ENCODE data around the gene RBM26.

Gene RBM26, protein sequence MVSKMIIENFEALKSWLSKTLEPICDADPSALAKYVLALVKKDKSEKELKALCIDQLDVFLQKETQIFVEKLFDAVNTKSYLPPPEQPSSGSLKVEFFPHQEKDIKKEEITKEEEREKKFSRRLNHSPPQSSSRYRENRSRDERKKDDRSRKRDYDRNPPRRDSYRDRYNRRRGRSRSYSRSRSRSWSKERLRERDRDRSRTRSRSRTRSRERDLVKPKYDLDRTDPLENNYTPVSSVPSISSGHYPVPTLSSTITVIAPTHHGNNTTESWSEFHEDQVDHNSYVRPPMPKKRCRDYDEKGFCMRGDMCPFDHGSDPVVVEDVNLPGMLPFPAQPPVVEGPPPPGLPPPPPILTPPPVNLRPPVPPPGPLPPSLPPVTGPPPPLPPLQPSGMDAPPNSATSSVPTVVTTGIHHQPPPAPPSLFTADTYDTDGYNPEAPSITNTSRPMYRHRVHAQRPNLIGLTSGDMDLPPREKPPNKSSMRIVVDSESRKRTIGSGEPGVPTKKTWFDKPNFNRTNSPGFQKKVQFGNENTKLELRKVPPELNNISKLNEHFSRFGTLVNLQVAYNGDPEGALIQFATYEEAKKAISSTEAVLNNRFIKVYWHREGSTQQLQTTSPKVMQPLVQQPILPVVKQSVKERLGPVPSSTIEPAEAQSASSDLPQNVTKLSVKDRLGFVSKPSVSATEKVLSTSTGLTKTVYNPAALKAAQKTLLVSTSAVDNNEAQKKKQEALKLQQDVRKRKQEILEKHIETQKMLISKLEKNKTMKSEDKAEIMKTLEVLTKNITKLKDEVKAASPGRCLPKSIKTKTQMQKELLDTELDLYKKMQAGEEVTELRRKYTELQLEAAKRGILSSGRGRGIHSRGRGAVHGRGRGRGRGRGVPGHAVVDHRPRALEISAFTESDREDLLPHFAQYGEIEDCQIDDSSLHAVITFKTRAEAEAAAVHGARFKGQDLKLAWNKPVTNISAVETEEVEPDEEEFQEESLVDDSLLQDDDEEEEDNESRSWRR

DNA sequence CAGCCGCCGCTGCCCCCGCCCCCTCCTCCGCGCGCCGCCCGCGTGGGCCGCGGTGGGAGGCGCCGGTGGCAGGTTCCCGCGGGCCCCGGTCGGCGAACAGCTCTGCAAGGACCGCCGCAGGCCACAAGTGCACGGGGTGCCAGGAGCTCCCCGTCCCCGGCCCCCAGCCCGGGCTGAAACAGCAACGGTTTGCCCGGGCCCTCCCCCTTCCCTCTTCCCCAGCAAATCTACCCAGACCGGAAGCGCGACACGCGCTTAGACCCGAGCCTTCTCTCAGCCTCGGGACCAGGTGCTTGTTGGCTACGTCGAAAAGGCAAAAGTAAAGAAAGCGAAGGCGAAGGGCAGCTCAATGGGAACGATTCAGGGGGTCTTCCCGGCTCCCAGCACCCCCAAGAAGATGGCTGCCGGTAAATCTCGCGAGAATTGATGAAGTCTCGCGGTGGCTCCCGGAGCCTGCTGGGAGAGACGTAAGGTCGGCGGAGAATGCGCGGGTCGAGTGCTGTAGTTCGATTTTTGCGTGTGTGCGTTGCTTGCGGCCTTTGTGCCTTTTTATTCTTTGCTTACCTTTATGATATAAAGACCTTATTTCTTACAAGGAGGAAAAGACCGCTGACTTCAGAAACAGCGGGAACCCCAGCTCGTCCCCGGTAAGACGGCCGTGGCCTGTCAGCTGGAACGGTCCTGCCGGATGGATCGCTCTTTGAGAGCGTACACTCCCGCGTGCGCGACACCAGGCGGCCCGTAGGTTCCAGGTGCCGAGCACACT is at the start of gene RBM26:
RBM26 (minus strand) TSS at position 425 of the 766 bp plus-strand sequence. CDS start 481 bp downstream, outside the sequence.
- peak; percentile 87 for DNase-seq (ENCODE audit: low read depth)

DNA sequence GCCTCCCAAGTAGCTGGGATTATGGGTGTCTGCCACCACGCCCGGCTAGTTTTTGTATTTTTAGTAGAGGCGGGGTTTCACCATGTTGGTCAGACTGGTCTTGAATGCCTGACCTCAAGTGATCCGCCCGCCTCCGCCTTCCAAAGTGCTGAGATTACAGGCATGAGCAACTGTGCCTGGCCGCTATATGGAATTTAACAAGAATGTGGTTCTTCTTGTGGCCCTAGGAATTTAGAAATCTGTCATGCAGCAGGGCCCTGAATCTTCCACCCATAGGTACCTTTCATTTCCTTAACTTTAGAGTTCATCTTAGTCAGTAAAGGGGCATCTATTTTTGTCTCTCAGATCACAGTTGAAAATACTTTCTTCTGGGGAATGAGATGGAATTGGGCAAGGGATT is 49.3 kb upstream of the RBM26 start:
- no peak for DNase-seq (ENCODE audit: low read depth)

DNA sequence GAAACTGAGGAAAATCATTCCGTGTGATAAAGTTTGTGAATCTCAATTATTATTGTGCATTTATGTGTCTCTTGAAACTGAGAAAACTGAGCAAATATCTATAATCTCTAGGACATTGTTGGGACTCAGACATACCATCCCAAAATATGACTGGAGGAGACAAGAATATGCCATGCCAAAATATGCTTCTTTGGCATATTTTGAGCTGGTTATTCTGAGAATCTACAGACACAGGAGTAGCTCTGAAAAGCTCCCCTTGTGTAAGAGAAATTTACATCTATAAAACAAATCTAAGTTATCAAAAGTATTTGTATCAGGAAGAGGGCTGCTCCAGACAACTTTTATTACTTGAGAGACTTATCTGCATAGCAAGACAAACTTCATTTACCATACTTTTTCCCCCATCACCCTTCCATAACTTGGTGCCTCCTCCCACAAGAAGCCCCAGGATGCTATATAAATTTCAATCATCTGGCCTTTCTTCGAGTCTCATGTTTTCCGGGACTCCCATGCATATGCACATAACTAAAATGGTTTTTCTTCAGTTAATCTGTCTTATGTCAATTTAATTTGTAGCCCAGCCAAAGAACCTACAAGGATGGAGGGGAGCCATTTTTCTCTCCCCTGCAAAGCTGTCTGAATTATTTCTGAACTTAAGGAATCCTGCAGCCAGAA is 46.3 kb upstream of the RBM26 start:
- DNase-seq (ENCODE audit: low read depth), result no peak

DNA sequence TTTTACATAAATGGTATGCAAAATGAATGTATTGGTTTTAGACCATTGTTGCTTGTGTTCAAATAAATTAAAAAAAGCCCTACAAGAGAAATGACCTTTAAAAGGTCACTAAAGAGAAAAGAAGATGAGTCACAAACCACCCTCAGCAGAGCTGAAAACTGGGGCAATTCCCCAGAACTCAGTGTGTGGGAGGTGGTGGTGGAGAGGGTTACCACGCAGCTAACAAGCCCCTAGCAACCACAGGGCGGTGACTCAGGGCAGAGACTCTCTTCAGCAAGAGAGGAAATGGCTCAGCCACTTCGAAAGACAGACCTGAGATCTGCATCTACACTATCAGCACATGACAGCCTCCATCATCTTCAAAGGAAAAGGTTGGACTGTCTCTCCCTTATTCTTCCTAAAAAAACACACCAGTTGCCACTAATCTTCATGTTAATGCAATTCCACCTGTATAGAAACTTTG is 45.5 kb upstream of the RBM26 start:
- DNase-seq (ENCODE audit: low read depth), result peak; percentile 89

DNA sequence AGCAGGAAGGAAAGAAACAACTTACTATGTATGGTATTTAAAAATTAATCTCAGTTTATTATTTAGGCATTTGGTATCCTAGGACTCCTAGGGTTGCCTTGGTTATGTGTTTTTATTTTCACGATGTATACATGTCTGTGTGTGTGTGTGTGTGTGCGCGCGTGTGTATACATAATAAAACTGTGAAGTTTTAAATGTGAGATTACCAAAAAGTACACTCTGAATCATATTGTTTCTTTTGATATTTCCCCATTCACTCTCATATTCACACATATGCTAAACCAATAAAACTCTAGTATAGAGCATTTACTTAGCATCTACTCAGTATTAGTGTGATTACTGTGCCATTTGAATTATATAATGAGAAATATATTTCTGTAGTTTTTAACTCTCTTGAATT is 44.1 kb upstream of the RBM26 start:
- peak; percentile 18 for DNase-seq (ENCODE audit: low read depth)

DNA sequence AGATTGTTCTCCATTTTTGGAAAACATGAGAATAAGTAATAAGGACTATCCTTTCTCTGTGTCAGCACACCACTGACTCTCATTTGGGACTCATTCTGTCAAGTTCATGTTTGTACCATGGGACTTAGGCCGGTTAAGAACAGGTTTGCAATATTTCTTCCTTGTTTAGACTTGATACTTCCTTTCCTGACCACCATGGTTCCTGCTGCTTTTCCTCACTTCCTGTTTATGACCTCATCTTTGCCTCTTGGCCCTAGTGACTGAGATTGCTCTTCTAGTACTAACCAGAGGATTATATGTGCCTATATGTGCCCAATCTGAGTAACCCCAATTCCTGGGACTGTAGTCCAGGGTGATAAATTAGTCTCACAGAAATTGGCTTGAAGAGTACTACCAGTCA is 42.4 kb upstream of the RBM26 start:
- DNase-seq (ENCODE audit: low read depth), result no peak

DNA sequence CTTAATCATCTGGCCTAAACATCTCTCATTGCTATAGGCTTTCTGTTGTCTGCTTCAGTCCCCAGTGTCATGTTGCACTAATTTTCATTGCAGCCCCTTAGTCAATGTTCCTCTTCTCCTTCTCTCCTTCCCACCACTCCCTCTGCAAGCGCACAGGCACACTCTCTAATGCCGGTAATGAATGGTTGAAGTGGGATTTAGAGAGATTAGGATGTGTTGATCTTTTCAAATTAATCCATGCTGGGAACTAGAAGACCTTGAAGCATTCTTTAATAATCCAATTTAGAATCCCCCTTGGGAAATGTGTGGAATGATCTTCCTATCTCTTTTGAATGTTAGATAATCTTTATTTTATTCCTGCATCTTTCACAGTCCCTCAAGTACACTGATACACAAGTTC is 41.7 kb upstream of the RBM26 start:
- no peak for DNase-seq (ENCODE audit: low read depth)

DNA sequence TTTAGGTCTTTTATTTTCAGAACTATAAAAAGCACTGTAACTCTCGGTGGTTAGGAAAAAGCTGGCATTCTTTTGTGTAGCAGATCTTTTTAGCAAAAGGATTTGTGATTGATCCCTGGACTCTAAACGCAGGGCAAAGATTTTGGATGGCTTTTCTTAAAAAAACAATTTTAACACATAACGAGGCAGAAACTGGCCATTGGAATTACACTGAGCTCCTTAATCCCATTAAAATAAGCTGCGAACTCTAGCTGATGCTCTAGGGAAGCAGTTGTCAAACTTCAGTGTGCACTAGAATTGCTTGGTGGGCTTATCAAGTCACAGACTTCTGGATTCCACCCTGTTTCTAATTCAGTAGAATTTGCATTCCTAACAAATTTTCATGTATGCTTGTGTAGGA is 41.1 kb upstream of the RBM26 start:
- DNase-seq (ENCODE audit: low read depth), result no peak

DNA sequence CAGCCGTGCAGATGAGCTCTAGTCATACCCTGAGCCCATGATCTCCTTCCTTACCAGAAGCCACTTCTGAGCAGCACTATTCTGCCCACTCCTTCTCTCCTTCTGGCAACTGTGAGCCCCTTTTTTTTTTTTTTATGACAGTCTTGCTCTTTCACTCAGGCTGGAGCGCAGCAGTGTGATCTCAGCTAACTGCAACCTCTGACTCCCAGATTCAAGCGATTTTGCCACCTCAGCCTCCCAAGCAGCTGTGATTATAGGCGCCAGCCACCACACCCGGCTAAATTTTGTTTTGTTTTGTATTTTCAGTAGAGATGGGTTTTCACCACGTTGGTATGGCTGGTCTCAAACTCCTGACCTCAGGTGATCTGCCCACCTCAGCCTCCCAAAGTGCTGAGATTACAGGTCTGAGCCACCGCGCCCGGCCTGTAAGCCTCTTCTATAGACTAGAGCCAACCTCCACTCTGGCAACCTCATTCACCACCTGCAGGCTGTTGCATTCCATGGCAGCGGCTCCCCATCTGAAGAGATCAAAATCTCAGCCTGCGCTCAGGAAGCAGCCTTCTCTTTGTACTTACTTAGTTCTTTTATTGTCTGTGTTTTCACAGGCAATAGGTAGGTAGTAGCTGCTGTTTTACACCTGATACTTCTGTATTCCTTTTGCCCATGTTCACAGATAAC is 40.1 kb upstream of the RBM26 start:
- peak; percentile 19 for DNase-seq (ENCODE audit: low read depth)

DNA sequence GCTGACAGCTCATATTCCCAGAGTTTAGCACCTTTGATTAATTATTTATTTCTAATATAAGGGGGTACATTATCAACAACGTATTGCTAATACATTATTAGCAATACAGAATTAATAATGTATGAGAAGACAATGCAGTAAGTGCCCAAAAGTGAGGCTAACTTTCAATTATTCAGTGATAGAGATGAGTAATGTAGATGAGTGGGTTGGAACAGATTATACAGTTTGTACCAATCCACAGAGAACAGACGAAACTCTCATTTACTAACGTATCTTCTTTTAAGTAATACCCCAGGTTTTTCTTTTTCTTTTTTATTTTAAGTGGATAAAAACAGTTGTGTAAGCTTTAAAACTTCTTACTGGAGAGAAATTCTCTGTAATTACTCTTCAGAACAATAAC is 36.7 kb upstream of the RBM26 start:
- no peak for DNase-seq (ENCODE audit: low read depth)

DNA sequence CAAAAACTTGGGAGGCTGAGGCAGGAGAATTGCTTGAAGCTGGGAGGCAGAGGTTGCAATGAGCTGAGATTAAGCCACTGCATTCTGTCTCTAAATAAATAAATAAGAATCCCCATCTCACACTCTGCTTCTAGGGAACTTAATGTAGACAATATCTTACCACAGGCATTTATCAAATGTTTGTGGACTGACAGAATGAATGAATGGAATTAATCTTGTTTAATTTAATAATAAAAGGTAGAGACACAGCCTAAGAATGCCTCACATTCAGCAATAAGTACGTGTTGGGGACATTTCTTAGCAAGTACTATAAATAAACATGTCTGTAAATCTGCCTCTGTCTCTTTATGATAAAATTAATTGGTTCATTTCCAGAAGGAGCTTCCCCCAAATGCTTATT is 36.2 kb upstream of the RBM26 start:
- DNase-seq (ENCODE audit: low read depth), result no peak

DNA sequence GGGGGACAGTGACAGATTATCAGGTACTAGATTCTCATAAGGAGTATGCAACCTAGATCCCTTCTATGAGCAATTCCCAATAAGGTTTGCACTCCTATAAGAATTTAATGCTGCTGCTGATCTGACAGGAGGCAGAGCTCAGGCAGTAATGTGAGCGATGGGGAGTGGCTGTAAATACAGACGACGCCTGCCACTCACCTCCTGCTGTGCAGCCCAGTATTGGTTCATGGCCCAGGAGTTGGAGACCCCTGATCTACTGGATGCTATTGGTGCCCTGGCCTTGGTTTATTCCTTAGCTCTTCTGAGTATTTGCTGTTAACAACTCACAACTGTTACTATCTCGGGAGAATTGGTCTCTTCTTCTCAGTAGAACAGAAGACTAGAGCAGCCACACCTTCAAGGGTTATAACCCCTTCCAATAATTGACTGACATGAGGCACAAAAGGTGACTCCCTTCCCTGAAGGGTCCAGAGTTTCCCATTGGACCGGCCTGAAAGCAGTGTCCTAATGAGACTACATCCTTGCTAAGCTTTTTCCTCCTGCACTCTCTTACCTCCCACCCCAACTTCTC is 35.0 kb upstream of the RBM26 start:
- DNase-seq (ENCODE audit: low read depth), result no peak

DNA sequence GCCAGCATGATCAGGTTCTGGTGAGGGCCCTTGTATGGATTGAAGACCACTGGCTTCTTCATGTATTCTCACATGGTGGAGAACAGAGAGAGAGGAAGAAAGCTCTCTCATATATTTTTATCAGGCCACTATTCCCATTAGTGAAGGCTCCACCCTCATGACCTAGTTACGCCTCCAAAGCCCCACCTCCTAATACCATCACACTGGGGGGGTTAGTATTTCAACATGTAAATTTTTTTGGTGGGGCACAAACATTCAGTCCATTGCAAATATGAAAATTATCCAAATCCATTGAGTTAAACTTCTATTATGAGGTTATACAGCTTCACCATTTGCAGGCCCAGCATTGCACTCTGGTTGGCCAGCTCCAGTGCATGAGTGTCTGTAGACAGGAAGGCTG is 33.2 kb upstream of the RBM26 start:
- no peak for DNase-seq (ENCODE audit: low read depth)

DNA sequence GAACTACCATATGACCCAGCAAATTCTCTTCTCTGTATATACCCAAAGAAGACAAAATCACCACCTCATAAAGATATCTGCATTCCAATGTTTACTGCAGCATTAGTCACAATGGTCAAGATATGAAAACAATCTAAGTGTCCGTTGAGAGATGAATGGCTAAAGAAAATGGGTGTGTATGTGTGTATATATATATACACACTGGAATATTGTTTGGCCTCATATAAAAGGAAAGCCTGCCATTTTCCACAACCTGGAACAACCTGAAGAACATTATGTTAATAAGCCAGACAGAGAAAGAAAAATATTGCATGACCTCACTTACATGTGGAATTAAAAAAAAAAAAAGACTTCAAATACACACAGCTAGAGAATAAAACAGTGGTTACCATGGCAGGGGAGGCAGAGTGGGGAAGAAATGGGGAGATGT is 29.5 kb upstream of the RBM26 start:
- DNase-seq (ENCODE audit: low read depth), result no peak

DNA sequence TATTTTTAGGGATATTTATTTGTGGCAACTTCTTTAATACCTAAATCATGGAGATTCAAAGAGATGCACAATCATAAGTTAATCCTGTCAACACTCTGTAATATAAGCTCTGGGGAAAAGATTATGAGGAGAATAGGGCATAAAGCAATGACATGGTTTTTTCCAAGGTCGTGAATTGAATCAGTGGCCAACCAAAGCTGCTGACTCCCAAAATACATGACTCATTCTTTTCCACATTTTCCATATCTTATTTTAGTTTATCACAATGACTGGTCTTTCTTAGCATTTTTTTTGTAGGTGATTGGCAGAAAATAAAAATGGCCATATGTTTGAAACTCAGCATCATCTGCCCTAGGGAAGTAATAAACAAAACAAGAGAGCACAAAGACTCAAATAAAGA is 28.5 kb upstream of the RBM26 start:
- no peak for DNase-seq (ENCODE audit: low read depth)

DNA sequence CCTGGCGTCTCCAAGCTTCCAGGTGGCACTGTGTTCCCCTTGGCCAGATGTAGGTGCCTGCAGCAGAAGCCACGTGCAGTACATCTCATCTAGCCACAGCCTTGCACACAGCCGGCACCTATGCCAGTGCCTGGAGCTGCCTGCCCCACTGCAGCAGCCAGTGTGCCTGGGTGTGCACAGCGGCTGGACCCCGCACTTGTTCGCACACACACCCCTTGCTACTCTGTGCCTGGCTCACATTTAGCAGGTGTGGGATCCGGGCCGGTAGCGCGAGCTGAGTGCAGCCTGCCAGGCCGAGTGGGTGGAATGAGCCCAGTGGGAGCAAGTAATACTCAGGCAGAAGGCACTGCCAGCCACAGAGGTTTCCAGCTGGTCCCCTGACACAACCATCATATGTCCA is 26.9 kb upstream of the RBM26 start:
- no peak for DNase-seq (ENCODE audit: low read depth)

DNA sequence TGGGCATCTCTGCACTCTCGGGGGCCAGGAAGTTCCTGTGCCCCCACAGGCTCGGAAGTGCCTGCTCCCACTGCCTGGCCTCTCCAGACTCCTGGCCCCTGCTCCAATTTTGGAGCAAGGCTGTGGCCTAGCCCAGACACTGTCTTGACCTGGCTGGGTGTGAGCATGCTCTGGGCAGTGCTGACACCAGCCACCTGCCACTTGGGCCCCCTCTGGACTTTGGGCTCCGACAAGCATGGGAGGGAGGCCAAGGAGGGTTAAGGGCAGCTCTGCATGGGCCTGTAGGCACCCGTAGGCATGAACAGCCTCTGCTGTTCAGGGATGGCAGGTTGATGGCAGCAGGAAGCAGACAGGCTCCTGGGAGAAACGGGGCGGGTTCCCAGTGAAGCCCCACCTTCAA is 26.0 kb upstream of the RBM26 start:
- no peak for DNase-seq (ENCODE audit: low read depth)

DNA sequence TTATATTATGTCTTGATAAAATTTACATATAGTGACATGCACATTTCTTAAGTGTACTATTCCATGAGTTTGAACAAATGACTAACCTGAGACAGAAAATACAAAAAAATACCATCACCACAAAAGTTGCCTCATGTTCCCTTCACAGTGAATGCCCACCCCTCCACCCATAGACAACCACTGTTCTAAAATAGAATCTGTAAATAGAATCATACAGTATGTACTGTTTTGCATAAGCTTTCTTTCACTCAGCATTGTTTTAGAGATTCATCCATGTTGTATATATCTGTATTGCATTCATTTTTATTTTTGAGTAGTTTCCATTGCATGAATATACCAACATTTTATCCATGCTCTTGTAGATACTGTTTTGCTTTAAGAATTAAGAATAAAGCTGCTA is 23.3 kb upstream of the RBM26 start:
- DNase-seq (ENCODE audit: low read depth), result no peak

DNA sequence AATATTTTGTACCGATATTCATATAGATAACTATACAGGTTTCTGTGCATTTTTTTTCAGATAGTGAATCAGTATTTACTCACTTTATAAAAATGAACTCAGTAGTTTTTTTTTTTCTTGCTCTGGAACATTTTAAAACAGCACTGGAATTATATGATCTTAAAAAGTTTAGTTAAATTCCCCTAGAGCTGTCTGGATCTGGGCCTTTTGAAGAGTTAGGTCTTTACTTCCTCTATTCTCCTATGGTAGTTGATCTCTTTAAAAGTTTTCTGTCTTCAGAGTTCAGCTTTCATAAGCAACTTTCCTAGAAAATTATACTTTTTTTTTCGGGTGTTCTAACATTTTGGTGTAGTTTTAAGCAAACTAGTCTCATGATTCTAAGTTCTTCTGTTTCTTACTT is 21.8 kb upstream of the RBM26 start:
- DNase-seq (ENCODE audit: low read depth), result no peak

DNA sequence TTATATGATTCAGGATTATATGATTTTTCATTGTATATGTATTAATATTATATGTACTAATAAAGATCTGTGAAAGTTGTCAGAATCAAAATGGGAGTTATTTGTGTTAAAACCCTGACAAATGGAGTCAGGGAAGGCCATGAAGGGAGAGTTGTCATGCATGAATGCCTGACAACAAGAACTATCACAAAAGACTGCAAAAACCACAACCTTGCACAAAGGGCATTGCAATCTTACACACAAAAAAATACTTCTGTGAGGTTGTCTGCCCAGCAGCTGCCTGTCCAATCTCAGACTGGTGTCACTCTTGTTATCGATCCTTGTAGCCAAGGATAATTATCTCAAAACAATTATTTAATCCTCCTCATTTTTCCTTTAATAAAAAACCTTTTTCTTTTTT is 21.2 kb upstream of the RBM26 start:
- DNase-seq (ENCODE audit: low read depth), result no peak

Measured in activated T-cell treated with anti-CD3 and anti-CD28 coated beads for 48 hours (primary cell).